PFSK-1 (cell line): ENCODE data around the gene MZF1.

Source experiments
- POLR2AphosphoS5 ChIP-seq: IDR thresholded peaks from 2 replicates; pipeline ENCODE4 v1.6.1; 2012; ENCODE audit warnings: low read depth, mild to moderate bottlenecking, control low read depth, low read length, moderate library complexity
- SIN3A ChIP-seq: IDR thresholded peaks from 2 replicates; pipeline ENCODE4 v1.6.1; 2012; ENCODE audit warnings: mild to moderate bottlenecking, low read length, moderate library complexity, borderline replicate concordance; ENCODE audit not compliant: insufficient read depth
- TAF1 ChIP-seq: IDR thresholded peaks from 2 replicates; pipeline ENCODE4 v1.6.1; 2012; ENCODE audit warnings: low read length, control low read depth, borderline replicate concordance; ENCODE audit not compliant: insufficient read depth

DNA sequence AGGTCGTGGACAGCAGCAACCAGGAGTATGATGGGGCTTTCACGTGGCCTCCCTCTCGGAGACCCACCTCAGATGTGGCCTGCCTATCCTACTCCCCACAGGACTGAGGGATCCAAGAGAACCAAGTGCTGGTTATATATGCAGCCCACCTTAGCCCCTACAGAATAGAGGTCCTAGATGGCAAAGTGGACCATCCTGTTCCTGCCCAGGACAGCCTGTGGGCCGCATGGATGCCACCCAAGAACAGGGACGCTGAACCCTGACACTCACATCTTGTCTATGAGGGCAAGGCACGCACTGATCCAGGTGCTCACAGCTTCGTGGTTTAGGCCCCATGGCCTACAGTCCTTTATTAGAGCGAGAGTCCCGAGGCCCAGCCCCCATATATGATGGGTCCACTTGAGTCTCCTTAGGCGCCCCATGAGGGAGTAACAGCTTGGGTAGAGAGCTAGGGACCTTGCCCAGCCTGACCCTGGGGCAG, 59.9 kb downstream of the MZF1 start:
- TF ChIP-seq SIN3A (no peak), POLR2AphosphoS5 (no peak; the same call in 1 of the 2 replicates), TAF1 (no peak)
